Heart left ventricle (tissue), 16 donors: ENCODE measurements around the gene TAAR1. TPM values are rescaled to one million over a fixed set of nuclear protein-coding genes. Genes with fewer than 3 reads are reported as not detected.

ENCODE experiments used
- ATAC-seq, 4 donors: fragments of 200-7000 bp; cut with Tn5 transposase; one replicate each; pipeline ENCODE4 v1.9.1; 2020 to 2022; ENCODE audit warnings: moderate library complexity in 4 of 4, mild to moderate bottlenecking in 3 of 4, moderate number of reproducible peaks in 1 of 4
- DNase-seq, 5 donors: peaks; one replicate each; pipeline ENCODE4 v3.0.0-alpha.2; 2020
- H3K27ac ChIP-seq, 12 donors: fragments of 200-600 bp; sonication (generic) in 4 of 12; one replicate each; pipeline versions ENCODE4 v1.5.0 to v1.8.0; 2016 to 2022; ENCODE audit warnings: mild to moderate bottlenecking in 2 of 12
- H3K27me3 ChIP-seq, 9 donors: fragments of 200-600 bp; sonication (generic) in 2 of 9; one replicate each; pipeline versions ENCODE4 v1.5.1 to v1.8.0; 2016 to 2022; ENCODE audit warnings: mild to moderate bottlenecking in 3 of 9
- H3K36me3 ChIP-seq, 9 donors: fragments of 200-600 bp; sonication (generic) in 2 of 9; one replicate each; pipeline versions ENCODE4 v1.5.0 to v1.8.0; 2018 to 2022; ENCODE audit warnings: mild to moderate bottlenecking in 2 of 9
- H3K4me1 ChIP-seq, 12 donors: fragments of 200-600 bp; sonication (generic) in 4 of 12; one replicate each; pipeline versions ENCODE4 v1.5.0 to v1.8.0; 2016 to 2022; ENCODE audit warnings: mild to moderate bottlenecking in 3 of 12
- H3K4me3 ChIP-seq, 12 donors: fragments of 200-600 bp; sonication (generic) in 4 of 12; one replicate each; pipeline versions ENCODE4 v1.5.0 to v1.8.0; 2017 to 2022; ENCODE audit warnings: mild to moderate bottlenecking in 9 of 12, moderate library complexity in 4 of 12
- H3K9me3 ChIP-seq, 12 donors: fragments of 200-600 bp; sonication (generic) in 4 of 12; one replicate each; pipeline versions ENCODE4 v1.5.0 to v1.8.0; 2016 to 2022; ENCODE audit warnings: mild to moderate bottlenecking in 1 of 12
- POLR2A ChIP-seq, 2 donors: fragments of 450-650 bp; IDR thresholded peaks; one replicate each; pipeline ENCODE4 v1.6.1; 2017; ENCODE audit warnings: antibody characterized with exemption in 2 of 2, mild to moderate bottlenecking in 2 of 2, moderate library complexity in 2 of 2
- WGBS, 4 donors: extraction: QIAGEN DNeasy Blood & Tissue Kit in 2 of 4; methylation state at CpG; one replicate each; pipeline versions ENCODE4 v1.1.5 to v1.1.7; 2013 to 2018; 5-methylcytosine and 5-hydroxymethylcytosine counted together
- intact Hi-C, 10 donors: fragments of 100-400 bp; cut with DNase I; formaldehyde crosslinking; loops; one replicate each; pipeline versions ENCODE4 v1.11.1 to v1.14.2; 2022
- polyA plus RNA-seq, 2 donors: library from polyadenylated mRNA; stranded (reverse); fragments of 200-250 nt; gene quantifications; one replicate each; pipeline ENCODE4 v1.2.3, GENCODE V29; 2013
- total RNA-seq, 9 donors: library from RNA; depleted of rRNA in 2 of 9; stranded (reverse); fragments of >200 nt in 2 of 9; fragmentation: NEBNext Ultra II Directional in 3 of 9; extraction: Animal tissue kit (Norgen Biotek cat#: 25700) in 3 of 9; gene quantifications; one replicate each; pipeline versions ENCODE4 v1.1.0 to v1.2.4, GENCODE V29; 2016 to 2023
- TF ChIP-seq, protein P1 (sequence below), 12 donors: fragments of 200-600 bp; sonication (generic) in 4 of 12; IDR thresholded peaks; one replicate each; pipeline versions ENCODE4 v1.5.0 to v1.8.0; 2018 to 2022; ENCODE audit warnings: antibody characterized with exemption in 12 of 12, mild to moderate bottlenecking in 5 of 12
- donor health status: ischemic (EF 13 %, LVEDD 7.1; RV severe dilation, severe dysfunction).
- donor health status: healthy with polysubstance abuse.
- donor health status: DM: no; HTN: yes; CAD: no.
- donor health status: DM: no; HTN: no; CAD: no.
- donor health status: ischemic (EF 25% LVEDD 6.9; RV normal size, moderate dysfunction).
- donor health status: ischemic (EF 25% LVEDD 5.7; RV mildly dilated, moderate dysfunction).
- donor health status: healthy.
- donor health status: DM: yes; HTN: yes; CAD: no.
- donor health status: ischemic (EF 35%, LVEDD 5.7; RV mildly dilated, moderate dysfunction).
- donor health status: nonischemic (EF 11% LVEDD 7.7; RV severe dilation, severe dysfunction).
- donor health status: DM: yes; HTN: yes; CAD: no.
- donor health status: PGD.
- donor health status: ischemic (EF 29% LVEDD 5.4; RV normal size, mild dysfunction).
- donor health status: nonischemic (EF 23%, LVEDD 6.1; RV moderate dilation, normal function).

TAAR1 gene
- total and polyA plus RNA-seq, 11 donors: not detected

DNA sequence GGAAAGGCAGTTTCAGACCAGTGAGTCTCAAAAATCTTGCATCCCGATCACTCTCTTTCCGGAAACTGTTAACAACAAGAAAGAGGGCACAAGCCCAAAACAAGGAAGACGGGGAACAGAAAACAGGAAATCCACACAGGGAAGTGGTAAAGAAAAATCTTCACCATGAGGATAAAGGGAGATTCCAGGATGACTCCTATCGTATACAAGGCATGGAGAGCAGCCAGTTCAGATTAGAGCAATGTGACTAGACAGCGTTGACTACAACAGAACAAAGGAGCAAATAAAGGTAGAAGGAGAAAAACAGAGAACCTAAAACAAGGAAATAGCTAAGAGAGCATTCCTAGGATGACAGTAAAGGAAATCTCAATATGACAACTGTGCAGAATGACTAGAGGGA lies 28.3 kb upstream of the TAAR1 start:
- no peak for TF ChIP-seq POLR2A (IDR thresholded peaks at IDR 0.05)
- TF ChIP-seq, protein P1, sequence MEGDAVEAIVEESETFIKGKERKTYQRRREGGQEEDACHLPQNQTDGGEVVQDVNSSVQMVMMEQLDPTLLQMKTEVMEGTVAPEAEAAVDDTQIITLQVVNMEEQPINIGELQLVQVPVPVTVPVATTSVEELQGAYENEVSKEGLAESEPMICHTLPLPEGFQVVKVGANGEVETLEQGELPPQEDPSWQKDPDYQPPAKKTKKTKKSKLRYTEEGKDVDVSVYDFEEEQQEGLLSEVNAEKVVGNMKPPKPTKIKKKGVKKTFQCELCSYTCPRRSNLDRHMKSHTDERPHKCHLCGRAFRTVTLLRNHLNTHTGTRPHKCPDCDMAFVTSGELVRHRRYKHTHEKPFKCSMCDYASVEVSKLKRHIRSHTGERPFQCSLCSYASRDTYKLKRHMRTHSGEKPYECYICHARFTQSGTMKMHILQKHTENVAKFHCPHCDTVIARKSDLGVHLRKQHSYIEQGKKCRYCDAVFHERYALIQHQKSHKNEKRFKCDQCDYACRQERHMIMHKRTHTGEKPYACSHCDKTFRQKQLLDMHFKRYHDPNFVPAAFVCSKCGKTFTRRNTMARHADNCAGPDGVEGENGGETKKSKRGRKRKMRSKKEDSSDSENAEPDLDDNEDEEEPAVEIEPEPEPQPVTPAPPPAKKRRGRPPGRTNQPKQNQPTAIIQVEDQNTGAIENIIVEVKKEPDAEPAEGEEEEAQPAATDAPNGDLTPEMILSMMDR (IDR thresholded peaks at IDR 0.05): no peak
- 44 to 51% (median 47%) methylated on average over 5 of the region's 5 CpGs for WGBS, 4 donors
- Histone ChIP-seq H3K27me3 (no peaks in the 10 kb centered on the region), H3K4me1 (peaks cover 0 to 6% (median 0%) of the 10 kb centered on the region in 12 donors), H3K4me3 (no peak overlapping the region), H3K27ac (peak overlapping the region in 1 of 12 donors; percentile 3), H3K36me3 (no peaks in the 10 kb centered on the region), H3K9me3 (peaks cover 0 to 6% (median 0%) of the 10 kb centered on the region in 12 donors)
- DNase-seq (no peak), ATAC-seq (no peak)
- intact Hi-C loops: no loop called here

DNA sequence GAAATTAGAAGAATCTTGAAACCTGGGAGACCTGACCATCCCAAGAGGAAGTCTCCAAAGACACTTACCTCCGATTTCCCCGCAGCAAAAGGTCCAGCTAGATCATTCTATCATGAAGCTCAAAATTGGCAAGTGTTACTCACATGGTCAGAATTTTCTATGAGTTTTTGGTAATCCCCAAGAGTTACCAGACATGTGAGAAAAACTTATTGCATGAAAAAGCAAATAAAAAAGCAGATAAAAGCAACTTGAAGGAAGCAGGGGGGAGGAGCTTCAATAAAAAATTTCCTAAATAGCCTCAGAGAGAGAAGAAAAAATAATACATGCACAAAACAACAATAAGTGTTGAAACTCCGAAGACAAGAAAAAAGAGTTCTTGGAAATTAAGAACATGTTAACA lies 27.5 kb upstream of the TAAR1 start:
- intact Hi-C loops: no loop called here
- Histone ChIP-seq H3K27me3 (no peaks in the 10 kb centered on the region), H3K9me3 (peaks cover 0 to 6% (median 0%) of the 10 kb centered on the region in 12 donors), H3K4me3 (no peak overlapping the region), H3K4me1 (peaks cover 0 to 6% (median 0%) of the 10 kb centered on the region in 12 donors), H3K36me3 (no peaks in the 10 kb centered on the region), H3K27ac (peak overlapping the region in 1 of 12 donors; percentile 3)
- DNase-seq (no peak), ATAC-seq (no peak)
- no peak for TF ChIP-seq POLR2A (IDR thresholded peaks at IDR 0.05)
- TF ChIP-seq, protein P1 (IDR thresholded peaks at IDR 0.05): no peak
- WGBS, 4 donors: 67 to 92% (median 83%) methylated on average over 3 of the region's 3 CpGs

DNA sequence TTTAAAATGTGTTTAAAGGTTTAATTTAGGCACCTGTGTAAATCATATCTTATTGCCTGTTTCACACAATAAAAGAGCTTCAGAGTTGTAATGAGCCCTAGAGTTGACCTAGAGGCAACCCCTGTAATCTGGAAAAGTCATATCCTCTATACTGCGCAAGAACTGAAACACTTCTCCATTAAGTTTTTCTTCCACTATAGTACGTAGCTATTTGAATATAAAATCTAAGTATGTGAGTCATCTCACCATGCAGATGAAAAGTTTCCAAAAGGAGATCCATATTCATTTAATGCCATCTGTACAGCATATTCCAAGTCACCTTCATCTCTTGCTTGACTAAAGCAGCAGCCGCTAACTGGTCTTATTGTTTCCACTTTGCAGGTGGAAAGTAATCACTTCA lies 26.0 kb upstream of the TAAR1 start:
- DNase-seq: no peak
- 67 to 72% (median 71%) methylated on average over 3 of the region's 3 CpGs for WGBS, 4 donors
- H3K9me3 ChIP-seq: peaks cover 0 to 6% (median 0%) of the 10 kb centered on the region in 12 donors

DNA sequence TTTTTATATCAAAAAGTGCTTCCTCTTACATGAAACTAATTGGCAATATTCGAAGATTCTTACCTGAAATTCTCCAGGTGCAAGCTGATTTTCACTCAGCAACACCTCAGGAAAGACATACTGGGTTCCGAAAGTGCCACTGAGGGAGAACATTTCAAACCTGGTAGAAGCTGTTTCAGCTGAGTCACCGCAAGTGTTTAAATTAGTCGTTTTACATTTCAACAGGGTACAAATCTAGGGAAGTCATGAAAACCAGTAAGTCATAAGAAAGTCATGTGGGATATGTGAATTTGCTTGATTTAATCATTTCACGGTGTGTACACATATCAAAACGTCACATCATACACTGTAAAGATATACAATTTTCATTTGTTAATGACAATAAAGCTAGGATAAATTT lies 25.3 kb upstream of the TAAR1 start:
- no peak for TF ChIP-seq POLR2A (IDR thresholded peaks at IDR 0.05)
- TF ChIP-seq, protein P1 (IDR thresholded peaks at IDR 0.05): no peak
- no peak for ATAC-seq
- no peak overlapping the region for H3K27ac ChIP-seq
- H3K36me3 ChIP-seq: no peaks in the 10 kb centered on the region
- WGBS, 4 donors: 82 to 89% (median 87%) methylated on average over 6 of the region's 6 CpGs
- no peak for DNase-seq
- intact Hi-C loops: no loop called here
- peaks cover 0 to 10% (median 0%) of the 10 kb centered on the region in 12 donors for H3K4me1 ChIP-seq
- no peak overlapping the region for H3K4me3 ChIP-seq
- peaks cover 0 to 6% (median 0%) of the 10 kb centered on the region in 12 donors for H3K9me3 ChIP-seq
- H3K27me3 ChIP-seq: no peaks in the 10 kb centered on the region

More for the DNA sequence above, 26.0 kb upstream of the TAAR1 start:
- Histone ChIP-seq H3K4me3 (no peak overlapping the region), H3K27me3 (no peaks in the 10 kb centered on the region), H3K4me1 (peaks cover 0 to 6% (median 0%) of the 10 kb centered on the region in 12 donors), H3K27ac (no peak overlapping the region), H3K36me3 (no peaks in the 10 kb centered on the region)
- intact Hi-C loops: no loop called here
- peak in 1 of 4 donors; percentile 30 for ATAC-seq
- no peak for TF ChIP-seq POLR2A (IDR thresholded peaks at IDR 0.05)
- TF ChIP-seq, protein P1 (IDR thresholded peaks at IDR 0.05): no peak
